22Rv1 (cell line): Measurements from ENCODE around the gene NCAN.

ENCODE experiments used
- ZFX ChIP-seq: fragments of 450-650 bp; IDR thresholded peaks from 2 replicates; pipeline ENCODE4 v1.6.1; 2017; ENCODE audit warnings: antibody characterized with exemption, borderline replicate concordance
- TF ChIP-seq, protein P1 (sequence below): fragments of 450-650 bp; IDR thresholded peaks from 2 replicates; pipeline ENCODE4 v1.5.1; 2017; ENCODE audit warnings: mild to moderate bottlenecking

DNA sequence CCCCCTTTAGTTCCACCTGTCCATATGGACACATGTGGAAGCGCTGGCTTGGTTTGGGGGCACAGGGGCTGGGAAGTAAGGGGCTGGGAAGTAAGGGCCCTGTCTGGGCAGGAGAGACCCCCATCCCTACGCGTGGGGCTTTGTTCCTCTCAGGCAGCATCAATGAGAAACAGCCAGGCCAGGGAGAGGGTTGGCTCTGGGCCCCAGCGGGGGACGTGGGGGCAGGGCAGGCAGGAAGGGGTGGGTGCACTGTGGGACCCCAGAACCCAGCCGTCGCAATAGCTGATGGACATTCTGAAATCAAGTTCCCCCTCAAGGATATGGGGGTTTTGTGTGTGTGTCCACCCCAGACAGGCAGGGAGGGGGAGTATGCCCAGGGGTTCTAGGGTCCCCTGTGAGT, 1.2 kb downstream of the NCAN start:
- TF ChIP-seq, protein P1, sequence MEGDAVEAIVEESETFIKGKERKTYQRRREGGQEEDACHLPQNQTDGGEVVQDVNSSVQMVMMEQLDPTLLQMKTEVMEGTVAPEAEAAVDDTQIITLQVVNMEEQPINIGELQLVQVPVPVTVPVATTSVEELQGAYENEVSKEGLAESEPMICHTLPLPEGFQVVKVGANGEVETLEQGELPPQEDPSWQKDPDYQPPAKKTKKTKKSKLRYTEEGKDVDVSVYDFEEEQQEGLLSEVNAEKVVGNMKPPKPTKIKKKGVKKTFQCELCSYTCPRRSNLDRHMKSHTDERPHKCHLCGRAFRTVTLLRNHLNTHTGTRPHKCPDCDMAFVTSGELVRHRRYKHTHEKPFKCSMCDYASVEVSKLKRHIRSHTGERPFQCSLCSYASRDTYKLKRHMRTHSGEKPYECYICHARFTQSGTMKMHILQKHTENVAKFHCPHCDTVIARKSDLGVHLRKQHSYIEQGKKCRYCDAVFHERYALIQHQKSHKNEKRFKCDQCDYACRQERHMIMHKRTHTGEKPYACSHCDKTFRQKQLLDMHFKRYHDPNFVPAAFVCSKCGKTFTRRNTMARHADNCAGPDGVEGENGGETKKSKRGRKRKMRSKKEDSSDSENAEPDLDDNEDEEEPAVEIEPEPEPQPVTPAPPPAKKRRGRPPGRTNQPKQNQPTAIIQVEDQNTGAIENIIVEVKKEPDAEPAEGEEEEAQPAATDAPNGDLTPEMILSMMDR, result no peak
- TF ChIP-seq ZFX, result no peak
